Cardiac muscle cell (in vitro differentiated cells and primary cell): ENCODE measurements around the gene HTR3B. TPM values are rescaled to one million over a fixed set of nuclear protein-coding genes. Genes with fewer than 3 reads are reported as not detected.
A peak's percentile ranks its signal among the peaks of the same experiment; 100 is the strongest.

Experiments
- DNase-seq, 2 donors: peaks; one replicate each; pipeline versions ENCODE4 v3.0.0 to v3.0.0-alpha.2; 2010 to 2017; ENCODE audit warnings: low read depth in 1 of 2, low spot score in 1 of 2
- H3K27ac ChIP-seq: fragments of 200-600 bp; sonication (generic); 2 replicates; pipeline ENCODE4 v1.5.1; 2016
- H3K27me3 ChIP-seq: fragments of 200-600 bp; sonication (generic); 2 replicates; pipeline ENCODE4 v1.6.0; 2016; ENCODE audit warnings: control low read depth
- H3K36me3 ChIP-seq: fragments of 200-600 bp; sonication (generic); 2 replicates; pipeline ENCODE4 v1.5.1; 2016; ENCODE audit warnings: control low read depth
- H3K4me1 ChIP-seq: fragments of 200-600 bp; sonication (generic); 2 replicates; pipeline ENCODE4 v1.8.1; 2017; ENCODE audit warnings: low read depth, mild to moderate bottlenecking, mixed run types
- H3K4me3 ChIP-seq: fragments of 200-600 bp; sonication (generic); 2 replicates; pipeline ENCODE4 v1.5.1; 2016; ENCODE audit warnings: mild to moderate bottlenecking
- H3K9me3 ChIP-seq: fragments of 200-600 bp; sonication (generic); 2 replicates; pipeline ENCODE4 v1.5.1; 2017; ENCODE audit warnings: low read depth, mild to moderate bottlenecking, control low read depth
- CTCF ChIP-seq: IDR thresholded peaks from 2 replicates; pipeline ENCODE4 v1.5.1; 2012; ENCODE audit warnings: low read depth, mild to moderate bottlenecking, low read length
- polyA plus RNA-seq: library from polyadenylated mRNA; unstranded; fragments of >200 nt; fragmentation: Nextera tagmentation; extraction: Ambion mirVana; gene quantifications from 2 replicates; pipeline ENCODE4 v1.2.1, GENCODE V29; 2016
- total RNA-seq: library from RNA; depleted of rRNA; stranded (reverse); fragments of >200 nt; gene quantifications from 2 replicates; pipeline ENCODE4 v1.2.3, GENCODE V29; 2016

Gene HTR3B
- total and polyA plus RNA-seq, 2 experiments from 2014 or later = not detected

- H3K9me3 ChIP-seq = no peaks in the 10 kb centered on the region
- no peak for DNase-seq
- no peak for TF ChIP-seq CTCF
- no peak overlapping the region for H3K27ac ChIP-seq
- H3K36me3 ChIP-seq = no peaks in the 10 kb centered on the region
- H3K4me3 ChIP-seq = no peak overlapping the region
- no peaks in the 10 kb centered on the region for H3K4me1 ChIP-seq
- peaks cover 38% of the 10 kb centered on the region for H3K27me3 ChIP-seq
Observed at GRCh38 chr11:113992459-113993110, 88.0 kb downstream of the HTR3B start.

- no peak overlapping the region for H3K4me3 ChIP-seq
- peak; percentile 70 for TF ChIP-seq CTCF
- H3K27me3 ChIP-seq = peaks cover 38% of the 10 kb centered on the region
- H3K4me1 ChIP-seq = no peaks in the 10 kb centered on the region
- H3K9me3 ChIP-seq = no peaks in the 10 kb centered on the region
- no peak overlapping the region for H3K27ac ChIP-seq
- no peaks in the 10 kb centered on the region for H3K36me3 ChIP-seq
- DNase-seq = peak; percentile 17 to 36
Observed at GRCh38 chr11:113994077-113994954, 89.7 kb downstream of the HTR3B start.

Other genes with a start within 250 kb of the HTR3B start
- gene TMPRSS5, start 198.5 kb upstream of the HTR3B start, total RNA-seq = 0.21 and 0.74 TPM in 2 replicates
- 0.96 TPM in 1 of 2 replicates, not detected in the other for gene TMPRSS5, start 198.5 kb upstream of the HTR3B start, polyA plus RNA-seq
- 9.3 and 10.2 TPM in 2 replicates for gene ZW10, start 131.1 kb upstream of the HTR3B start, total RNA-seq
- 13.4 and 14.7 TPM in 2 replicates for gene ZW10, start 131.1 kb upstream of the HTR3B start, polyA plus RNA-seq
- gene CLDN25, start 125.0 kb upstream of the HTR3B start, total RNA-seq = not detected in 2 replicates
- not detected in 2 replicates for gene CLDN25, start 125.0 kb upstream of the HTR3B start, polyA plus RNA-seq
- gene USP28, start 29.2 kb upstream of the HTR3B start, total RNA-seq = 95.9 and 148 TPM in 2 replicates
- gene USP28, start 29.2 kb upstream of the HTR3B start, polyA plus RNA-seq = 99.2 and 105 TPM in 2 replicates
- gene HTR3A, start 70.3 kb downstream of the HTR3B start, total RNA-seq = 0.24 TPM in 1 of 2 replicates, not detected in the other
- gene HTR3A, start 70.3 kb downstream of the HTR3B start, polyA plus RNA-seq = not detected in 2 replicates
- gene ZBTB16, start 154.9 kb downstream of the HTR3B start, total RNA-seq = 8.5 and 10.5 TPM in 2 replicates
- 8.7 and 11.0 TPM in 2 replicates for gene ZBTB16, start 154.9 kb downstream of the HTR3B start, polyA plus RNA-seq